DMS53 (cell line): ENCODE results near the gene IL1RAPL1.
"Not testable (repeated sequence)": the region's sequence is repeated elsewhere in the genome, so short reads cannot be mapped to it uniquely, and the experiment has no call there.

Experiments
- DNase-seq: peaks from one replicate; lab custom pipeline; 2025; lab: John Stamatoyannopoulos, UW

Gene IL1RAPL1

GRCh38 chrX:29274517-29274916, 687.3 kb downstream of the IL1RAPL1 start:
- DNase-seq, result no peak

GRCh38 chrX:29275928-29276327, 688.7 kb downstream of the IL1RAPL1 start:
- no peak for DNase-seq

GRCh38 chrX:29281078-29281742, 694.0 kb downstream of the IL1RAPL1 start:
- no peak for DNase-seq

GRCh38 chrX:29285664-29286063, 698.4 kb downstream of the IL1RAPL1 start:
- DNase-seq, result no peak

GRCh38 chrX:29295987-29296680, 708.9 kb downstream of the IL1RAPL1 start:
- DNase-seq, result no peak

- no peak for DNase-seq
Observed at GRCh38 chrX:29297171-29297800, 710.0 kb downstream of the IL1RAPL1 start.

GRCh38 chrX:29299684-29300083, 712.4 kb downstream of the IL1RAPL1 start:
- peak; percentile 40 for DNase-seq

GRCh38 chrX:29308726-29309125, 721.5 kb downstream of the IL1RAPL1 start:
- DNase-seq, result no peak

GRCh38 chrX:29315931-29316330, 728.7 kb downstream of the IL1RAPL1 start:
- no peak for DNase-seq

- DNase-seq, result no peak
Observed at GRCh38 chrX:29318012-29318411, 730.8 kb downstream of the IL1RAPL1 start.

- DNase-seq, result not testable (repeated sequence)
Observed at GRCh38 chrX:29332429-29332828, 745.2 kb downstream of the IL1RAPL1 start.

GRCh38 chrX:29333091-29333490, 745.8 kb downstream of the IL1RAPL1 start:
- not testable (repeated sequence) for DNase-seq

- no peak for DNase-seq
Observed at GRCh38 chrX:29348288-29348687, 761.0 kb downstream of the IL1RAPL1 start.

- DNase-seq, result no peak
Observed at GRCh38 chrX:29359276-29359675, 772.0 kb downstream of the IL1RAPL1 start.

GRCh38 chrX:29374765-29375164, 787.5 kb downstream of the IL1RAPL1 start:
- not testable (repeated sequence) for DNase-seq

- no peak for DNase-seq
Observed at GRCh38 chrX:29376584-29376983, 789.3 kb downstream of the IL1RAPL1 start.

GRCh38 chrX:29382811-29383210, 795.6 kb downstream of the IL1RAPL1 start:
- DNase-seq, result no peak

- DNase-seq, result no peak
Observed at GRCh38 chrX:29388509-29388908, 801.3 kb downstream of the IL1RAPL1 start.

GRCh38 chrX:29397506-29397905, 810.3 kb downstream of the IL1RAPL1 start:
- no peak for DNase-seq

GRCh38 chrX:29407357-29407756, 820.1 kb downstream of the IL1RAPL1 start:
- no peak for DNase-seq

- DNase-seq, result no peak
Observed at GRCh38 chrX:29419774-29420553, 832.7 kb downstream of the IL1RAPL1 start.

- no peak for DNase-seq
Observed at GRCh38 chrX:29422034-29422433, 834.8 kb downstream of the IL1RAPL1 start.
